Endothelial cell of umbilical vein (primary cell): ENCODE results near the gene GLRA2. TPM values are rescaled to one million over a fixed set of nuclear protein-coding genes. Genes with fewer than 3 reads are reported as not detected.

ENCODE experiments used
- BruUV-seq: library from RNA; stranded (reverse); fragments of 400-500 nt; replicated peaks from 2 replicates; lab custom pipeline; 2021; lab: Mats Ljungman, UMichigan
- CTCF ChIA-PET: fragments of 300-600, 350-600 bp; sonication (Branson Sonifier 250); formaldehyde crosslinking; loops from one replicate; lab custom pipeline; 2021; ENCODE audit warnings: antibody characterized with exemption, inconsistent platforms; lab: Charles Lee
- POLR2A ChIA-PET: fragments of 300-600, 350-600 bp; sonication (Branson Sonifier 250); formaldehyde crosslinking; loops from one replicate; lab custom pipeline; 2021; ENCODE audit warnings: antibody characterized with exemption, inconsistent platforms; lab: Charles Lee
- DNase-seq: peaks from one replicate; pipeline ENCODE4 v3.0.0-alpha.2; 2011; ENCODE audit warnings: low read depth, low spot score
- FAIRE-seq: peaks from 2 replicates; lab custom pipeline; 2011; peaks lifted over from hg19 to GRCh38; lab: Jason Lieb, UNC
- H2AFZ ChIP-seq: 2 replicates; pipeline ENCODE4 v1.6.0; 2012; ENCODE audit warnings: low read depth, low read length, control low read depth, inconsistent platforms
- H3K27ac ChIP-seq: 2 replicates; pipeline ENCODE4 v1.5.1; 2011; ENCODE audit warnings: low read depth, mild to moderate bottlenecking, control low read depth, low read length, moderate library complexity; ENCODE audit not compliant: insufficient read depth
- H3K27me3 ChIP-seq, 2 experiments: 2 replicates each; pipeline versions ENCODE4 v1.6.0 to v1.6.1; 2011; ENCODE audit warnings: low read length in 2 of 2, mixed read lengths in 1 of 2; ENCODE audit not compliant: control insufficient read depth in 2 of 2, insufficient read depth in 2 of 2
- H3K36me3 ChIP-seq, 2 experiments: 2 replicates in 1 of 2; 3 replicates in 1 of 2; pipeline ENCODE4 v1.5.1; 2011; ENCODE audit warnings: low read length in 2 of 2, mild to moderate bottlenecking in 1 of 2, moderate library complexity in 1 of 2; ENCODE audit not compliant: control insufficient read depth in 2 of 2, insufficient read depth in 2 of 2; ENCODE audit errors: extremely low read depth in 1 of 2
- H3K4me1 ChIP-seq: 3 replicates; pipeline ENCODE4 v1.5.1; 2011; ENCODE audit warnings: mild to moderate bottlenecking, low read length; ENCODE audit not compliant: control insufficient read depth, insufficient read depth; ENCODE audit errors: extremely low read depth
- H3K4me2 ChIP-seq: 2 replicates; pipeline ENCODE4 v1.6.1; 2011; ENCODE audit warnings: low read length, control low read depth, mixed read lengths; ENCODE audit not compliant: insufficient read depth
- H3K4me3 ChIP-seq, 3 experiments: fragments of 200-600 bp in 1 of 3; sonication (generic), shearing (Covaris generic) in 1 of 3; replicated peaks in 1 of 3; 2 replicates each; pipeline ENCODE4 v1.5.1; 2011 to 2016; ENCODE audit warnings: control low read depth in 3 of 3, low read length in 3 of 3, mild to moderate bottlenecking in 2 of 3, inconsistent platforms in 1 of 3, low read depth in 1 of 3, moderate library complexity in 1 of 3; ENCODE audit not compliant: insufficient read depth in 1 of 3
- H3K79me2 ChIP-seq: 2 replicates; pipeline ENCODE4 v1.6.0; 2012; ENCODE audit warnings: low read length, inconsistent platforms; ENCODE audit not compliant: control insufficient read depth, insufficient read depth
- H3K9ac ChIP-seq: replicated peaks from 2 replicates; pipeline ENCODE3; 2011; ENCODE audit warnings: low read length, control low read depth; ENCODE audit not compliant: insufficient read depth; ENCODE audit errors: extremely low read depth
- H3K9me1 ChIP-seq: replicated peaks from 3 replicates; pipeline ENCODE4 v1.6.0; 2011; ENCODE audit warnings: mild to moderate bottlenecking, low read length; ENCODE audit not compliant: control insufficient read depth, insufficient read depth; ENCODE audit errors: extremely low read depth
- H3K9me3 ChIP-seq: replicated peaks from 2 replicates; pipeline ENCODE4 v1.5.1; 2012; ENCODE audit warnings: low read length, inconsistent platforms; ENCODE audit not compliant: control insufficient read depth, insufficient read depth
- H4K20me1 ChIP-seq: replicated peaks from 2 replicates; pipeline ENCODE3; 2011; ENCODE audit warnings: mild to moderate bottlenecking, low read length; ENCODE audit not compliant: control insufficient read depth, insufficient read depth; ENCODE audit errors: extremely low read depth
- EZH2 ChIP-seq: IDR thresholded peaks from 2 replicates; pipeline ENCODE4 v1.6.1; 2012; ENCODE audit warnings: borderline replicate concordance, low read depth, mild to moderate bottlenecking, moderate library complexity, low read length, inconsistent platforms; ENCODE audit not compliant: severe bottlenecking
- FOS ChIP-seq: IDR thresholded peaks from 2 replicates; pipeline ENCODE4 v1.6.1; 2011; ENCODE audit warnings: mild to moderate bottlenecking, low read length, moderate library complexity, borderline replicate concordance; ENCODE audit not compliant: insufficient read depth
- GATA2 ChIP-seq: IDR thresholded peaks from 2 replicates; pipeline ENCODE4 v1.7.0; 2011; ENCODE audit warnings: low read depth, mild to moderate bottlenecking, moderate library complexity, mixed read lengths, low read length; ENCODE audit not compliant: insufficient read length, insufficient read depth
- JUN ChIP-seq: IDR thresholded peaks from 2 replicates; pipeline ENCODE4 v1.6.1; 2011; ENCODE audit warnings: borderline replicate concordance, low read depth; ENCODE audit not compliant: insufficient read length, insufficient read depth
- MAX ChIP-seq: IDR thresholded peaks from 2 replicates; pipeline ENCODE4 v1.6.1; 2011; ENCODE audit not compliant: insufficient read depth, insufficient read length
- MYC ChIP-seq: IDR thresholded peaks from one replicate; pipeline ENCODE4 v1.6.1; 2011; ENCODE audit warnings: mild to moderate bottlenecking, low read depth, low read length
- POLR2A ChIP-seq: IDR thresholded peaks from 2 replicates; pipeline ENCODE4 v1.6.1; 2012; ENCODE audit warnings: low read depth, mild to moderate bottlenecking, control low read depth, low read length
- POLR2AphosphoS5 ChIP-seq: IDR thresholded peaks from 2 replicates; pipeline ENCODE4 v1.6.1; 2012; ENCODE audit warnings: low read depth, mild to moderate bottlenecking, control low read depth, low read length, moderate library complexity; ENCODE audit not compliant: insufficient read depth
- dilution Hi-C: fragments of 300-500 bp; cut with MboI; formaldehyde crosslinking; loops from one replicate; pipeline ENCODE4 v1.15.0; 2019; ENCODE audit warnings: low sequenced_read_pairs; ENCODE audit not compliant: extremely low pct_ligation_motif_present
- intact Hi-C: fragments of 100-400 bp; cut with micrococcal nuclease; formaldehyde crosslinking; loops from one replicate; pipeline ENCODE4 v1.10.0; 2022
- polyA plus RNA-seq, 4 experiments: library from polyadenylated mRNA; depleted of rRNA in 3 of 4; stranded (reverse) in 3 of 4; unstranded in 1 of 4; fragments of >200 nt; gene quantifications; 2 replicates each; pipeline versions ENCODE4 v1.2.1 to v1.2.3, GENCODE V29; 2011 to 2012; ENCODE audit warnings: missing spikeins in 1 of 4
- total RNA-seq: library from RNA; stranded (reverse); gene quantifications from 2 replicates; pipeline ENCODE4 v1.2.3, GENCODE V29; 2021
- TF ChIP-seq, protein P1 (sequence below), 2 donors: IDR thresholded peaks; 1 replicate in 1 of 2; 2 replicates in 1 of 2; pipeline ENCODE4 v1.5.1; 2011; ENCODE audit warnings: low read length in 2 of 2, mild to moderate bottlenecking in 2 of 2, moderate library complexity in 2 of 2, control low read depth in 1 of 2, inconsistent platforms in 1 of 2, low read depth in 1 of 2; ENCODE audit not compliant: insufficient read depth in 1 of 2; ENCODE audit errors: extremely low read depth in 1 of 2

GLRA2 gene
- total and polyA plus RNA-seq, 2 donors (not counting 3 experiments of a cell fraction or from before 2014, with no cell fraction given): not detected

DNA sequence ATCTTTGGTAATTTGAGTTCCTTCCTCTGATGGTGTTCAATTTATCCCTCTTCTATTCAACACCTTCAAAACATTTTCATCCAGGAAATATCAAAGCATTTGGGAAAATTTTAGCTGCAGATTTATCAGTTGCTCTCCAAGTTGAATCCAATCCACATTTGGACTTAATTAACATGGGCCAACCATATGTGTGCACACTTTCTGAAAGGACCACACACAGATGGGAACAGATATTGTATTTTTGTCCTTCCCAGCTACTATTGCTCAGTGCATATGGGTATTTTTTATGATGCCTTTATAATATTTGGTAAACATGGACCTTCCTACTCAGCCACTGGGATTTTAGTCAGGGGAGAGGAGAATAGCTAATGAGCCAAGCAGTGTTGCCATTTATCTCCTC is 65.2 kb downstream of the GLRA2 start:
- Histone ChIP-seq H3K36me3 (no peaks in the 10 kb centered on the region), H3K4me2 (no peak overlapping the region), H3K27ac (no peak overlapping the region), H3K9me1 (no peaks in the 10 kb centered on the region), H3K4me1 (no peaks in the 10 kb centered on the region), H3K27me3 (no peaks in the 10 kb centered on the region), H3K9ac (no peak overlapping the region), H4K20me1 (no peaks in the 10 kb centered on the region), H3K79me2 (no peaks in the 10 kb centered on the region), H3K9me3 (no peaks in the 10 kb centered on the region), H2AFZ (no peak overlapping the region), H3K4me3 (no peak overlapping the region)
- BruUV-seq: no TSS peak
- DNase-seq (no peak), FAIRE-seq (no peak)
- TF ChIP-seq, protein P1, sequence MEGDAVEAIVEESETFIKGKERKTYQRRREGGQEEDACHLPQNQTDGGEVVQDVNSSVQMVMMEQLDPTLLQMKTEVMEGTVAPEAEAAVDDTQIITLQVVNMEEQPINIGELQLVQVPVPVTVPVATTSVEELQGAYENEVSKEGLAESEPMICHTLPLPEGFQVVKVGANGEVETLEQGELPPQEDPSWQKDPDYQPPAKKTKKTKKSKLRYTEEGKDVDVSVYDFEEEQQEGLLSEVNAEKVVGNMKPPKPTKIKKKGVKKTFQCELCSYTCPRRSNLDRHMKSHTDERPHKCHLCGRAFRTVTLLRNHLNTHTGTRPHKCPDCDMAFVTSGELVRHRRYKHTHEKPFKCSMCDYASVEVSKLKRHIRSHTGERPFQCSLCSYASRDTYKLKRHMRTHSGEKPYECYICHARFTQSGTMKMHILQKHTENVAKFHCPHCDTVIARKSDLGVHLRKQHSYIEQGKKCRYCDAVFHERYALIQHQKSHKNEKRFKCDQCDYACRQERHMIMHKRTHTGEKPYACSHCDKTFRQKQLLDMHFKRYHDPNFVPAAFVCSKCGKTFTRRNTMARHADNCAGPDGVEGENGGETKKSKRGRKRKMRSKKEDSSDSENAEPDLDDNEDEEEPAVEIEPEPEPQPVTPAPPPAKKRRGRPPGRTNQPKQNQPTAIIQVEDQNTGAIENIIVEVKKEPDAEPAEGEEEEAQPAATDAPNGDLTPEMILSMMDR (IDR thresholded peaks at IDR 0.05; ENCODE audit: extremely low read depth in 1 of 2, insufficient read depth in 1 of 2, low read depth in 1 of 2, low read length in 2 of 2): no peak
- TF ChIP-seq FOS: no peak
- TF ChIP-seq MAX: no peak
- no peak for TF ChIP-seq POLR2AphosphoS5
- TF ChIP-seq MYC: no peak
- TF ChIP-seq POLR2A: no peak
- TF ChIP-seq GATA2: no peak
- no peak for TF ChIP-seq JUN
- TF ChIP-seq EZH2: no peak
- ChIA-PET CTCF (no interaction called here), POLR2A (no interaction called here)
- dilution Hi-C loops (no loop called here), intact Hi-C loops (no loop called here)
